Activated CD8-positive, alpha-beta T cell treated with anti-CD3 and anti-CD28 coated beads for 36 hours (primary cell): ENCODE measurements around the gene PPP1CB. TPM values are rescaled to one million over a fixed set of nuclear protein-coding genes. Genes with fewer than 3 reads are reported as not detected.

Experiments used
- ATAC-seq: fragments of 200-7000 bp; cut with Tn5 transposase; one replicate; pipeline ENCODE4 v1.10.0; 2021; ENCODE audit warnings: mild to moderate bottlenecking, moderate library complexity
- CTCF ChIA-PET: fragments of 350-600 bp; sonication (Branson Sonifier 250); formaldehyde crosslinking; loops from one replicate; lab custom pipeline; 2021; ENCODE audit warnings: antibody characterized with exemption; lab: Charles Lee
- POLR2A ChIA-PET: fragments of 350-600 bp; sonication (Branson Sonifier 250); formaldehyde crosslinking; loops from one replicate; lab custom pipeline; 2021; ENCODE audit warnings: antibody characterized with exemption; lab: Charles Lee
- DNase-seq: peaks from one replicate; pipeline ENCODE4 v3.0.0-alpha.2; 2020
- H3K27ac Mint-ChIP-seq: one replicate; pipeline ENCODE4 v1.8.0; 2021; ENCODE audit warnings: mild to moderate bottlenecking, mixed read lengths
- H3K27me3 Mint-ChIP-seq: one replicate; pipeline ENCODE4 v1.8.0; 2021; ENCODE audit warnings: mixed read lengths
- H3K36me3 Mint-ChIP-seq: one replicate; pipeline ENCODE4 v1.8.0; 2021; ENCODE audit warnings: low read depth, mixed read lengths
- H3K4me1 Mint-ChIP-seq: one replicate; pipeline ENCODE4 v1.8.0; 2021; ENCODE audit warnings: low read depth, mixed read lengths
- H3K4me3 Mint-ChIP-seq: one replicate; pipeline ENCODE4 v1.8.0; 2021; ENCODE audit warnings: mild to moderate bottlenecking, moderate library complexity, mixed read lengths
- H3K9me3 Mint-ChIP-seq: one replicate; pipeline ENCODE4 v1.8.0; 2021; ENCODE audit warnings: mixed read lengths
- intact Hi-C: fragments of 100-400 bp; cut with micrococcal nuclease; formaldehyde crosslinking; loops from one replicate; pipeline ENCODE4 v1.10.0; 2022
- total RNA-seq, 2 experiments: library from RNA; stranded (reverse); gene quantifications; one replicate each; pipeline ENCODE4 v1.2.3, GENCODE V29; 2021
- TF ChIP-seq, protein P1 (sequence below): fragments of 200-600 bp; IDR thresholded peaks from one replicate; pipeline ENCODE4 v1.8.0; 2022; ENCODE audit warnings: antibody characterized with exemption, mild to moderate bottlenecking

PPP1CB gene
- total RNA-seq, 2 experiments from 2014 or later = 206 to 216 TPM

DNA sequence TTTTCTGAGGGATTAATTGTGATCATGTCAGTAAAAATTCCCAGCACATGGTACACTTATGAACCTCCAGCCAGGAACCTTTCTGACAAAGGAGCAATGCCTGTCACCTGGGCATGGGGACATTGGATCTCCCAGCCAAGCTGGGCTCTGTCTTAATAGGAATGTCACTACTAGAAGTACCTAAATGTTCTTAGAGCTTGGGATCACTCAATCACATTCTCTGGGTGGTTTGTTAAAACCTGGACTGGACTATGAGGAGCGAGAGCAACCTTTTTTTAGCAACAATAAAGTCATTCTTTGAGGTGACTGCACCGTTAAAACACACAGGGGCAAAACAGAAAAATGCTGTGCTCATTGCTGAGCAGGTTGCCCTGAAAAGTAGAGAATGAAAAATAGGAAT is 6.4 kb upstream of the PPP1CB start:
- intact Hi-C loops = no loop called here
- Mint-ChIP-seq H3K4me3 (no peak overlapping the region), H3K27ac (no peak overlapping the region), H3K36me3 (no peaks in the 10 kb centered on the region), H3K27me3 (peaks cover 2% of the 10 kb centered on the region), H3K9me3 (no peaks in the 10 kb centered on the region), H3K4me1 (peaks cover 30% of the 10 kb centered on the region)
- TF ChIP-seq, protein P1, sequence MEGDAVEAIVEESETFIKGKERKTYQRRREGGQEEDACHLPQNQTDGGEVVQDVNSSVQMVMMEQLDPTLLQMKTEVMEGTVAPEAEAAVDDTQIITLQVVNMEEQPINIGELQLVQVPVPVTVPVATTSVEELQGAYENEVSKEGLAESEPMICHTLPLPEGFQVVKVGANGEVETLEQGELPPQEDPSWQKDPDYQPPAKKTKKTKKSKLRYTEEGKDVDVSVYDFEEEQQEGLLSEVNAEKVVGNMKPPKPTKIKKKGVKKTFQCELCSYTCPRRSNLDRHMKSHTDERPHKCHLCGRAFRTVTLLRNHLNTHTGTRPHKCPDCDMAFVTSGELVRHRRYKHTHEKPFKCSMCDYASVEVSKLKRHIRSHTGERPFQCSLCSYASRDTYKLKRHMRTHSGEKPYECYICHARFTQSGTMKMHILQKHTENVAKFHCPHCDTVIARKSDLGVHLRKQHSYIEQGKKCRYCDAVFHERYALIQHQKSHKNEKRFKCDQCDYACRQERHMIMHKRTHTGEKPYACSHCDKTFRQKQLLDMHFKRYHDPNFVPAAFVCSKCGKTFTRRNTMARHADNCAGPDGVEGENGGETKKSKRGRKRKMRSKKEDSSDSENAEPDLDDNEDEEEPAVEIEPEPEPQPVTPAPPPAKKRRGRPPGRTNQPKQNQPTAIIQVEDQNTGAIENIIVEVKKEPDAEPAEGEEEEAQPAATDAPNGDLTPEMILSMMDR = no peak
- DNase-seq = no peak
- ChIA-PET POLR2A (interaction anchor here (1.1 kb wide), 1 partner anchor 120 kb away, joined by 4 read pairs; no protein-coding TSS in a partner anchor), CTCF (interaction anchor here (14.7 kb wide), 1 partner anchor 150 kb away, joined by 156 read pairs; no protein-coding TSS in a partner anchor)
- no peak for ATAC-seq

DNA sequence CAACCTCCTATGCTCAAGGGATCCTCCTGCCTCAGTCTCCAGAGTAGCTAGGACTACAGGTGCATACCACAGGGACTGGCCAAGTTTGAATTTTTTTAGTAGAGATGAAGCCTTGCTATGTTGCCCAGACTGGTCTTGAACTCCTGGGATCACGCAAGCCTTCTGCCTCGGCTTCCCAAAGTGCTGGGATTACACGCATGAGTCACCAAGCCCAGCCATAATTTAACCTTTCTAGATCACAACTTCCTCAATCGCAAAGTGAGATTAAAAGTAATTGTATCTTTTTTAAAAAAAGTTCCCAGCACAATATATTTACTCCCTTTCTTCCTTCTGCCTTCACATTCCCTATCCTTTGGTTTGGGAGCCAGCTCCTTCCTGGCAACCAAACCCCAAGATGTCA is 5.8 kb upstream of the PPP1CB start:
- ChIA-PET CTCF (interaction anchor here (14.7 kb wide), 1 partner anchor 151 kb away, joined by 156 read pairs; no protein-coding TSS in a partner anchor), POLR2A (interaction anchor here (1.1 kb wide), 1 partner anchor 121 kb away, joined by 4 read pairs; no protein-coding TSS in a partner anchor)
- TF ChIP-seq, protein P1 = no peak
- Mint-ChIP-seq H3K4me3 (no peak overlapping the region), H3K4me1 (peaks cover 35% of the 10 kb centered on the region), H3K27ac (no peak overlapping the region), H3K36me3 (peaks cover 2% of the 10 kb centered on the region), H3K27me3 (peaks cover 2% of the 10 kb centered on the region), H3K9me3 (no peaks in the 10 kb centered on the region)
- ATAC-seq (no peak), DNase-seq (no peak)
- intact Hi-C loops = no loop called here

DNA sequence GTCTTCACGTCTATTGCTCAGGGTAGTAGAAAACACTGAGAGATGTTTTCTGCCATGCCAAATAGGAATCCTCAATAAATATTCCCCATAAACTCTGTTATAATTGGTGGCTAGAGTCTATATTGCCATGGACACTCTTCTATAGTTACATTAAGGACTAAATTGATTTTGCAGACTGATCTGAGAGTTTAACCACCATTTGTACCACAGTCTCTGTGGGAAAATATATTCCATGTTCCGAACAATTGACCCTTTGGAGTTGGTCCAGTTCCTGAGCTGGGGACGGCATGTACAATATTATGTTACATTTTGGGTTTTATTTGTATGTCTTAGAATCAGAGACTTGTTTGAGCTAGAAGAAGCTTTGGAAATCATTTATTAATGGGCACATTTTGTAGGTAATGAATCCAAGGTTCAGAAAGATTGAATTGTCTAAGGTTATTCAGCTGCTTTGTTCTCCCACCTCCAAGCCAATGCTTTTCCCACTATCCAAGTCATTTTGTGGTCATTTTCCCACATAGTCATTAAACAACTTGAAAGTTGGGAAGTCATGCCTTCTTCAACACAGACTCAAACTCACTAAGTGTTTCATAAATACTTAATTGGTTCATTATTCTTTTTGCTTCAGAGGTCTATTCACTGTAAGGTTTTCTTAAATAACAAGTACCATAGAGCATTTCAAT is 5.1 kb upstream of the PPP1CB start:
- Mint-ChIP-seq H3K4me3 (no peak overlapping the region), H3K27ac (no peak overlapping the region), H3K27me3 (peaks cover 2% of the 10 kb centered on the region), H3K9me3 (no peaks in the 10 kb centered on the region), H3K36me3 (peaks cover 2% of the 10 kb centered on the region), H3K4me1 (peaks cover 35% of the 10 kb centered on the region)
- ATAC-seq (no peak), DNase-seq (no peak)
- TF ChIP-seq, protein P1 = no peak
- intact Hi-C loops = no loop called here
- ChIA-PET POLR2A (no interaction called here), CTCF (interaction anchor here (3.5 to 14.7 kb wide), 2 partner anchors 151 to 180 kb away, joined by 12 to 156 read pairs; no protein-coding TSS in a partner anchor)

DNA sequence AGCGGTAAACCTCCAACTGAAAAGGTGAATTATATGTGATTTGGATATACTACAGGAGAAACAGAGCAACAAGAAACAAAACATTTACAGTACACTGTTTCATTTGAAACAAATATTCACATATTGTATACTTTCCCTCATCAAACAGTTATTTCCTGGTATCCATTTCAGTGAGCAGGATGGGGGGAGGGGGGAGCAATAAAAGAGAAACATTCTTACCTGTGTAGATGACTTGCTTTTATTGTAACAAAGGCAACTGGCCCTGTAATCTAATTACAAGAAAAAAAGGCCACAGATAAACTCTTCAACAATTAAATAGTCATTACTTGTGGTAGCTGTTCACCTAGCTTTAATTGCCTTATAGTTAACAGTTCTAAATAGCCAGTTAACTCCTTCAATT is 3.9 kb upstream of the PPP1CB start:
- TF ChIP-seq, protein P1 = no peak
- Mint-ChIP-seq H3K4me1 (peaks cover 32% of the 10 kb centered on the region), H3K27ac (peak overlapping the region; percentile 86), H3K4me3 (no peak overlapping the region), H3K27me3 (no peaks in the 10 kb centered on the region), H3K36me3 (peaks cover 6% of the 10 kb centered on the region), H3K9me3 (no peaks in the 10 kb centered on the region)
- intact Hi-C loops = no loop called here
- DNase-seq (no peak), ATAC-seq (no peak)
- ChIA-PET CTCF (interaction anchor here (0.8 to 14.7 kb wide), 6 partner anchors 20 to 333 kb away, joined by 3 to 156 read pairs (median 3); no protein-coding TSS in a partner anchor), POLR2A (interaction anchor here (0.6 to 1.7 kb wide), 4 partner anchors 18 to 161 kb away, joined by 3 to 5 read pairs (median 4); no protein-coding TSS in a partner anchor)

DNA sequence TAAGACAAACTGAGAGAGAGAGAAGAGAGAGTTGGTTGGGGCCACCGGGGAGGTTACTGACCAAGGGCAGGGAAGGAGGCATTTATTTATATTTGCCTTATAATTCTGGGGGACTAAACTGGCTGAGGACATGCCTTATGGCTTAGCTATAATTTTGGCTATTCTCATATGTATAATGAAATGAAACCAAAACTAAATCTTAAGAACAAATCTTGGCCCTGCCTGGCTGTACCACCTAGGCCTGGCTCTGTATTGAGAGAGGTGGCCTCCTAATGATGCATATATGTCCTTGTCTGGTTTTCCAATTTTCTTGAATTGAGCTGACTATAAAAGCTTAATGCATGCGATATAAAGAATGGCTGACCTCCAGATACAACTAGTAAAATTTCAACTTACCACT is 3.5 kb upstream of the PPP1CB start:
- TF ChIP-seq, protein P1 = no peak
- peaks cover 32% of the 10 kb centered on the region for H3K4me1 Mint-ChIP-seq
- intact Hi-C loops = no loop called here
- no peak overlapping the region for H3K4me3 Mint-ChIP-seq
- H3K36me3 Mint-ChIP-seq = peaks cover 11% of the 10 kb centered on the region
- peak; percentile 25 for DNase-seq
- ATAC-seq = no peak
- peak overlapping the region; percentile 86 for H3K27ac Mint-ChIP-seq
- H3K9me3 Mint-ChIP-seq = no peaks in the 10 kb centered on the region
- no peaks in the 10 kb centered on the region for H3K27me3 Mint-ChIP-seq
- ChIA-PET CTCF (interaction anchor here (0.8 to 14.7 kb wide), 6 partner anchors 21 to 334 kb away, joined by 3 to 156 read pairs (median 3); no protein-coding TSS in a partner anchor), POLR2A (interaction anchor here (0.6 to 1.7 kb wide), 4 partner anchors 19 to 161 kb away, joined by 3 to 5 read pairs (median 4); no protein-coding TSS in a partner anchor)
